HFF-Myc (cell line): ENCODE results near the gene HIVEP3.

Experiments used
- DNase-seq: peaks from one replicate; pipeline ENCODE4 v3.0.0-alpha.2; 2011; ENCODE audit warnings: low read depth; ENCODE audit errors: extremely low read depth
- H3K4me3 ChIP-seq: replicated peaks from 2 replicates; pipeline ENCODE4 v1.5.1; 2011; ENCODE audit warnings: low read depth, mild to moderate bottlenecking, control low read depth, low read length
- CTCF ChIP-seq: IDR thresholded peaks from 2 replicates; pipeline ENCODE4 v1.5.1; 2012; ENCODE audit warnings: mild to moderate bottlenecking, low read depth, low read length, control low read depth; ENCODE audit errors: missing control alignments

Gene HIVEP3

GRCh38 chr1:41802532-41803501 lies 115.9 kb downstream of the HIVEP3 start:
- H3K4me3 ChIP-seq, result no peak overlapping the region
- no peak for TF ChIP-seq CTCF
- no peak for DNase-seq

GRCh38 chr1:41800311-41800829 lies 118.4 kb downstream of the HIVEP3 start:
- H3K4me3 ChIP-seq, result no peak overlapping the region
- TF ChIP-seq CTCF, result no peak
- no peak for DNase-seq

GRCh38 chr1:41799723-41800122 lies 119.0 kb downstream of the HIVEP3 start:
- H3K4me3 ChIP-seq, result no peak overlapping the region
- no peak for DNase-seq
- no peak for TF ChIP-seq CTCF

DNA sequence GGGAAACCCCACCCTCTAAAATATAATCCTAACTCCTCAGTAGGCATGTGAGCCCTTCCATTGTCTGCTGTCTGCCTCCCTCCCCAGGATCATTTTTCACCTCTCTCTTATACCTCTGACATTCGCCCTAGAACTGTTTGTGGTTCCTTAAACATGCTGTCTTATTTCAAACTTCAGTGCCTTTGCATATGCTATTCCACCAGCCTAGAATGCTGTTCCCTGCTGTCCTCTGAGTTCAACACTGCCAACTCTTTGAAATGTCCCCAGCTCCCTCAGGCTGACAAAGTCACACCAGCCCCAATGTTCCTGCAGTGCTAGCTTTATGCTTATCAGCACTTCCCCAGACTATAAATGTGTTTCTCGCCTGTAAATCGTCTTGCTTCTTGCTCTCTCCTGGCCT lies 119.5 kb downstream of the HIVEP3 start:
- no peak overlapping the region for H3K4me3 ChIP-seq
- no peak for DNase-seq
- no peak for TF ChIP-seq CTCF

GRCh38 chr1:41795205-41795762 lies 123.4 kb downstream of the HIVEP3 start:
- no peak overlapping the region for H3K4me3 ChIP-seq
- DNase-seq, result no peak
- peak; percentile 46 for TF ChIP-seq CTCF

- no peak overlapping the region for H3K4me3 ChIP-seq
- no peak for DNase-seq
These were observed 124.7 kb downstream of the HIVEP3 start for GRCh38 chr1:41794031-41794430.

More at GRCh38 chr1:41794031-41794430, 124.7 kb downstream of the HIVEP3 start:
- no peak for TF ChIP-seq CTCF
